Testis (tissue), 2 donors: Measurements from ENCODE around the gene MMS19.

ENCODE experiments used
- POLR2A ChIP-seq: fragments of 450-650 bp; IDR thresholded peaks from one replicate; pipeline ENCODE4 v1.6.1; 2017; ENCODE audit warnings: antibody characterized with exemption, mild to moderate bottlenecking, moderate library complexity
- TF ChIP-seq, protein P1 (sequence below), 3 experiments: fragments of 450-650 bp in 2 of 3; fragments of 200-600 bp in 1 of 3; sonication (generic) in 1 of 3; IDR thresholded peaks; one replicate each; pipeline ENCODE4 v1.5.1; 2016 to 2019; ENCODE audit warnings: antibody characterized with exemption in 3 of 3, mild to moderate bottlenecking in 2 of 3, moderate library complexity in 1 of 3

DNA sequence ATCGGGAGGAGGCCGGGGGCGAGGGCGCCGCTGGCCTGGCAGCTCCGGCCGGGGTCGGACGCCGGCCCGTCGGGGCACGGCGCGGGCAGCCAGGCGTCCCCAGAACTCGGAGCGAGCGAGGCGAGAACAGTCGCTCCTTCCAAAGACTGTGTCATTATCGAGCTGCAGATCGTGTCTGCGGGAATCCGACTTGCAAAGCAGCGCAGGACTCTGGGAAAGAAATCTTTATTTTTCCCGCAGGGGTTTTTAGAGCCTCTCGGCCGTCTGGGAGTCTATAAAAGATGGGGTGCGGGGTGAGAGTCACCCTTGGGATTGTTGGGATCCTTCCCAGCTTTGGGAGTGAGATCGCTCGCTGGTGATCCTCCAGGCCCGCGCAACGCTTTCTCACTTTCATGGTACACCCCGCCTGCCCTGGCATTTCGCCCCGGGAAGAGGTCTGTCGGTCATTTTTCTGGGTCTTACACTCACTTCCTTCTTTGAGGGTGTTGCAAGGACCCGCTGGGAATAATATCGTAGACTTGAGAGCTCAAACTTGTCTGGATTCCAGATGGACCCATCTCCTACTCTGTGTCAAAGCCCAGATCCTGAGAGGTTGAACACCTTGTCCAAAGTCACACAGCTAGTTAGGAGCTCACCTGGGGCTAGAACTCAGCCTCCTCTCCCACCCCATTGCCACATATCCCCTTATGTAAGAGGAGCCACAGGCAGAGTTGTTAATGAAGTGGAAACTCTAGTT, 1.5 kb upstream of the MMS19 start:
- TF ChIP-seq, protein P1, sequence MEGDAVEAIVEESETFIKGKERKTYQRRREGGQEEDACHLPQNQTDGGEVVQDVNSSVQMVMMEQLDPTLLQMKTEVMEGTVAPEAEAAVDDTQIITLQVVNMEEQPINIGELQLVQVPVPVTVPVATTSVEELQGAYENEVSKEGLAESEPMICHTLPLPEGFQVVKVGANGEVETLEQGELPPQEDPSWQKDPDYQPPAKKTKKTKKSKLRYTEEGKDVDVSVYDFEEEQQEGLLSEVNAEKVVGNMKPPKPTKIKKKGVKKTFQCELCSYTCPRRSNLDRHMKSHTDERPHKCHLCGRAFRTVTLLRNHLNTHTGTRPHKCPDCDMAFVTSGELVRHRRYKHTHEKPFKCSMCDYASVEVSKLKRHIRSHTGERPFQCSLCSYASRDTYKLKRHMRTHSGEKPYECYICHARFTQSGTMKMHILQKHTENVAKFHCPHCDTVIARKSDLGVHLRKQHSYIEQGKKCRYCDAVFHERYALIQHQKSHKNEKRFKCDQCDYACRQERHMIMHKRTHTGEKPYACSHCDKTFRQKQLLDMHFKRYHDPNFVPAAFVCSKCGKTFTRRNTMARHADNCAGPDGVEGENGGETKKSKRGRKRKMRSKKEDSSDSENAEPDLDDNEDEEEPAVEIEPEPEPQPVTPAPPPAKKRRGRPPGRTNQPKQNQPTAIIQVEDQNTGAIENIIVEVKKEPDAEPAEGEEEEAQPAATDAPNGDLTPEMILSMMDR (IDR thresholded peaks at IDR 0.05), result no peak
- TF ChIP-seq POLR2A, result no peak
